GM21528 (cell line): Measurements from ENCODE around the gene THY1.
"Not testable (repeated sequence)": the region's sequence is repeated elsewhere in the genome, so short reads cannot be mapped to it uniquely, and the experiment has no call there.

ENCODE experiments used
- ATAC-seq: cut with Tn5 transposase; IDR thresholded peaks from one replicate; pipeline ENCODE4 v1.9.1; 2021; ENCODE audit warnings: mild to moderate bottlenecking, moderate library complexity; ENCODE audit not compliant: unreplicated experiment, low FRiP score

Gene THY1

GRCh38 chr11:119446434-119446833, 23.5 kb upstream of the THY1 start:
- no peak for ATAC-seq

GRCh38 chr11:119445850-119446249, 22.9 kb upstream of the THY1 start:
- no peak for ATAC-seq

GRCh38 chr11:119445379-119445778, 22.4 kb upstream of the THY1 start:
- ATAC-seq: no peak

- no peak for ATAC-seq
Observed at GRCh38 chr11:119441898-119442243, 18.9 kb upstream of the THY1 start.

GRCh38 chr11:119438599-119438998, 15.6 kb upstream of the THY1 start:
- ATAC-seq: no peak

- not testable (repeated sequence) for ATAC-seq
Observed at GRCh38 chr11:119437521-119437920, 14.5 kb upstream of the THY1 start.

GRCh38 chr11:119436711-119437110, 13.7 kb upstream of the THY1 start:
- ATAC-seq: no peak

GRCh38 chr11:119436093-119436492, 13.1 kb upstream of the THY1 start:
- ATAC-seq: no peak

GRCh38 chr11:119434591-119435330, 11.8 kb upstream of the THY1 start:
- ATAC-seq: no peak

GRCh38 chr11:119433358-119433725, 10.4 kb upstream of the THY1 start:
- no peak for ATAC-seq

GRCh38 chr11:119432484-119433357, 9.7 kb upstream of the THY1 start:
- no peak for ATAC-seq

- no peak for ATAC-seq
Observed at GRCh38 chr11:119431523-119431922, 8.6 kb upstream of the THY1 start.

- no peak for ATAC-seq
Observed at GRCh38 chr11:119427279-119427678, 4.3 kb upstream of the THY1 start.

- ATAC-seq: no peak
Observed at GRCh38 chr11:119426142-119426541, 3.2 kb upstream of the THY1 start.

- ATAC-seq: no peak
Observed at GRCh38 chr11:119424775-119425174, 1.8 kb upstream of the THY1 start.

GRCh38 chr11:119424276-119424675, 1.3 kb upstream of the THY1 start:
- ATAC-seq: no peak

- ATAC-seq: no peak
Observed at GRCh38 chr11:119423509-119424254, 710 bp upstream of the THY1 start.

- no peak for ATAC-seq
Observed at GRCh38 chr11:119421941-119422808, 797 bp downstream of the THY1 start.

- no peak for ATAC-seq
Observed at GRCh38 chr11:119421351-119421750, 1.6 kb downstream of the THY1 start.

GRCh38 chr11:119420631-119421030, 2.3 kb downstream of the THY1 start:
- no peak for ATAC-seq
